ENCODE data around the gene TRAK1.

DNA sequence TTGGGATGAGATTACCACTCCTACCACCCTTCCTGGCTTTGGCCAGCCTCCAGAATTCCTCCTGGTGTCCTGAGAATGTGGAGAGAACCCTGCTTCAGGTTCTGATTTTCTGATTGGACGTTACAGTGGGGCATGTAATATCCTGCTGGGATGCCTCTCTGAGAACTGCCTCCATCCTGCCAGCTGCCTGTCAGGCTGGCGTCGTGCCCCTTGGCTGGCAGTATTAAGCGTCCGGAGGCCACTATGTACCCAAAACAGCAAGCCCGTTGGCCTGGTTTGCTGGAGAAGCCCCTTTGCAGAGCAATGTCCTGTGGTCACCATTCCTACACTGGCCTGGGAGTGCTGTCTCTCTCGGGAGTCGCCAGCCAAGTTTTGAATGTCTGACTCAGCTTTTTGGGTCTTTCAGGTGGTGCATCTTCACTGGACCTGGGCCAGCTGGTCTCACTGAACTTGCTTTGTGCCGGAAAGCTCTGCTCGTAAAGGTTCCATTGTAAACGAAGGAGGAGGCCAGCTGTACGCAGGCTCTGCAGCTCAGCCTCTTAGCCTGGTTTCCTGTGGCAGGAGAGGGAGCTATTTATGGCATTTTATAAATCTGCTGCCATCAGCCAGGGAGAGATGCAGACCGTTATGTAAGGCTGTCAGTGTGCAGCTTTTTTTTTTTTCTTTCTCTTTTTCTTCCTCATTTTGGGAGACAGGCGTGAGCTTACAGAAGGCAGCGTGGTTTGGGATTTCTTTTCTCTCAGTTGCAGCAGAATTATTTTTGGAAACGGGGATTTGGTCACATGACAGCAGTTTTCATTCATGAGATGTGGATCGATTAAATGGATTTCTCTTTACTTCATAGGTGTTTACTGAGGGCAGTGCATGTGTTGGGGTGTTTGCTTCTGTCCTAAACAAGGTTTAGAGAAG is 19.0 kb upstream of the TRAK1 start:
- no peak for TF ChIP-seq FOXJ3 (CRISPR knock-in tag; IDR thresholded peaks at IDR 0.05; ENCODE audit: borderline replicate concordance)
- TF ChIP-seq, protein P1, sequence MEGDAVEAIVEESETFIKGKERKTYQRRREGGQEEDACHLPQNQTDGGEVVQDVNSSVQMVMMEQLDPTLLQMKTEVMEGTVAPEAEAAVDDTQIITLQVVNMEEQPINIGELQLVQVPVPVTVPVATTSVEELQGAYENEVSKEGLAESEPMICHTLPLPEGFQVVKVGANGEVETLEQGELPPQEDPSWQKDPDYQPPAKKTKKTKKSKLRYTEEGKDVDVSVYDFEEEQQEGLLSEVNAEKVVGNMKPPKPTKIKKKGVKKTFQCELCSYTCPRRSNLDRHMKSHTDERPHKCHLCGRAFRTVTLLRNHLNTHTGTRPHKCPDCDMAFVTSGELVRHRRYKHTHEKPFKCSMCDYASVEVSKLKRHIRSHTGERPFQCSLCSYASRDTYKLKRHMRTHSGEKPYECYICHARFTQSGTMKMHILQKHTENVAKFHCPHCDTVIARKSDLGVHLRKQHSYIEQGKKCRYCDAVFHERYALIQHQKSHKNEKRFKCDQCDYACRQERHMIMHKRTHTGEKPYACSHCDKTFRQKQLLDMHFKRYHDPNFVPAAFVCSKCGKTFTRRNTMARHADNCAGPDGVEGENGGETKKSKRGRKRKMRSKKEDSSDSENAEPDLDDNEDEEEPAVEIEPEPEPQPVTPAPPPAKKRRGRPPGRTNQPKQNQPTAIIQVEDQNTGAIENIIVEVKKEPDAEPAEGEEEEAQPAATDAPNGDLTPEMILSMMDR (IDR thresholded peaks at IDR 0.05) = no peak
- TF ChIP-seq, protein P2, sequence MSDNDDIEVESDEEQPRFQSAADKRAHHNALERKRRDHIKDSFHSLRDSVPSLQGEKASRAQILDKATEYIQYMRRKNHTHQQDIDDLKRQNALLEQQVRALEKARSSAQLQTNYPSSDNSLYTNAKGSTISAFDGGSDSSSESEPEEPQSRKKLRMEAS (CRISPR knock-in tag; IDR thresholded peaks at IDR 0.05) = no peak
- no peak for TF ChIP-seq NR2C2 (CRISPR knock-in tag; IDR thresholded peaks at IDR 0.05)
- TF ChIP-seq CREB1 (CRISPR knock-in tag; IDR thresholded peaks at IDR 0.05) = no peak
- TF ChIP-seq, protein P3, sequence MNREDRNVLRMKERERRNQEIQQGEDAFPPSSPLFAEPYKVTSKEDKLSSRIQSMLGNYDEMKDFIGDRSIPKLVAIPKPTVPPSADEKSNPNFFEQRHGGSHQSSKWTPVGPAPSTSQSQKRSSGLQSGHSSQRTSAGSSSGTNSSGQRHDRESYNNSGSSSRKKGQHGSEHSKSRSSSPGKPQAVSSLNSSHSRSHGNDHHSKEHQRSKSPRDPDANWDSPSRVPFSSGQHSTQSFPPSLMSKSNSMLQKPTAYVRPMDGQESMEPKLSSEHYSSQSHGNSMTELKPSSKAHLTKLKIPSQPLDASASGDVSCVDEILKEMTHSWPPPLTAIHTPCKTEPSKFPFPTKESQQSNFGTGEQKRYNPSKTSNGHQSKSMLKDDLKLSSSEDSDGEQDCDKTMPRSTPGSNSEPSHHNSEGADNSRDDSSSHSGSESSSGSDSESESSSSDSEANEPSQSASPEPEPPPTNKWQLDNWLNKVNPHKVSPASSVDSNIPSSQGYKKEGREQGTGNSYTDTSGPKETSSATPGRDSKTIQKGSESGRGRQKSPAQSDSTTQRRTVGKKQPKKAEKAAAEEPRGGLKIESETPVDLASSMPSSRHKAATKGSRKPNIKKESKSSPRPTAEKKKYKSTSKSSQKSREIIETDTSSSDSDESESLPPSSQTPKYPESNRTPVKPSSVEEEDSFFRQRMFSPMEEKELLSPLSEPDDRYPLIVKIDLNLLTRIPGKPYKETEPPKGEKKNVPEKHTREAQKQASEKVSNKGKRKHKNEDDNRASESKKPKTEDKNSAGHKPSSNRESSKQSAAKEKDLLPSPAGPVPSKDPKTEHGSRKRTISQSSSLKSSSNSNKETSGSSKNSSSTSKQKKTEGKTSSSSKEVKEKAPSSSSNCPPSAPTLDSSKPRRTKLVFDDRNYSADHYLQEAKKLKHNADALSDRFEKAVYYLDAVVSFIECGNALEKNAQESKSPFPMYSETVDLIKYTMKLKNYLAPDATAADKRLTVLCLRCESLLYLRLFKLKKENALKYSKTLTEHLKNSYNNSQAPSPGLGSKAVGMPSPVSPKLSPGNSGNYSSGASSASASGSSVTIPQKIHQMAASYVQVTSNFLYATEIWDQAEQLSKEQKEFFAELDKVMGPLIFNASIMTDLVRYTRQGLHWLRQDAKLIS (CRISPR knock-in tag; IDR thresholded peaks at IDR 0.05; ENCODE audit: borderline replicate concordance) = no peak
- TF ChIP-seq IRF2 (CRISPR knock-in tag; IDR thresholded peaks at IDR 0.05; ENCODE audit: borderline replicate concordance, low read depth) = no peak
- TF ChIP-seq NFYB (CRISPR knock-in tag; conservative IDR thresholded peaks at IDR 0.05; ENCODE audit: low read depth) = no peak
- TF ChIP-seq RORB (CRISPR knock-in tag; IDR thresholded peaks at IDR 0.05) = no peak
- TF ChIP-seq, protein P4, sequence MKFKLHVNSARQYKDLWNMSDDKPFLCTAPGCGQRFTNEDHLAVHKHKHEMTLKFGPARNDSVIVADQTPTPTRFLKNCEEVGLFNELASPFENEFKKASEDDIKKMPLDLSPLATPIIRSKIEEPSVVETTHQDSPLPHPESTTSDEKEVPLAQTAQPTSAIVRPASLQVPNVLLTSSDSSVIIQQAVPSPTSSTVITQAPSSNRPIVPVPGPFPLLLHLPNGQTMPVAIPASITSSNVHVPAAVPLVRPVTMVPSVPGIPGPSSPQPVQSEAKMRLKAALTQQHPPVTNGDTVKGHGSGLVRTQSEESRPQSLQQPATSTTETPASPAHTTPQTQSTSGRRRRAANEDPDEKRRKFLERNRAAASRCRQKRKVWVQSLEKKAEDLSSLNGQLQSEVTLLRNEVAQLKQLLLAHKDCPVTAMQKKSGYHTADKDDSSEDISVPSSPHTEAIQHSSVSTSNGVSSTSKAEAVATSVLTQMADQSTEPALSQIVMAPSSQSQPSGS (CRISPR knock-in tag; IDR thresholded peaks at IDR 0.05; ENCODE audit: borderline replicate concordance, low read depth) = no peak
